SKM-1 treated with dmso at 0.1 percent for 144 hours (cell line): ENCODE data around the gene CGB2.
"Not testable (repeated sequence)": the region's sequence is repeated elsewhere in the genome, so short reads cannot be mapped to it uniquely, and the experiment has no call there.

Source experiments
- DNase-seq: peaks from one replicate; lab custom pipeline; 2025; ENCODE audit not compliant: unreplicated experiment; lab: John Stamatoyannopoulos, UW

The CGB2 gene

GRCh38 chr19:49031642-49032301 is at the start of gene CGB2:
CGB2 (plus strand) TSS chr19:49031890; CDS start chr19:49032096, 206 bp downstream.
- DNase-seq: not testable (repeated sequence)

- no peak for DNase-seq
Measured at GRCh38 chr19:48982280-48982679, 49.4 kb upstream of the CGB2 start.

- DNase-seq: no peak
Measured at GRCh38 chr19:48985711-48986110, 46.0 kb upstream of the CGB2 start.

- no peak for DNase-seq
Measured at GRCh38 chr19:48986211-48986610, 45.5 kb upstream of the CGB2 start.

- no peak for DNase-seq
Measured at GRCh38 chr19:48987323-48987722, 44.4 kb upstream of the CGB2 start.

- DNase-seq: no peak
Measured at GRCh38 chr19:48988286-48988685, 43.4 kb upstream of the CGB2 start.

- no peak for DNase-seq
Measured at GRCh38 chr19:48988860-48989259, 42.8 kb upstream of the CGB2 start.

- no peak for DNase-seq
Measured at GRCh38 chr19:48989701-48990291, 41.9 kb upstream of the CGB2 start.

- DNase-seq: no peak
Measured at GRCh38 chr19:48990400-48990799, 41.3 kb upstream of the CGB2 start.

- DNase-seq: no peak
Measured at GRCh38 chr19:48991011-48991609, 40.6 kb upstream of the CGB2 start.

- DNase-seq: no peak
Measured at GRCh38 chr19:48991873-48992580, 39.7 kb upstream of the CGB2 start.

GRCh38 chr19:48992581-48993174 is 39.0 kb upstream of the CGB2 start:
- no peak for DNase-seq

GRCh38 chr19:48993175-48994034 is 38.3 kb upstream of the CGB2 start, which contains the start of the genes GYS1 and RUVBL2:
GYS1 (minus strand) TSS chr19:48993309; CDS start chr19:48993112, 197 bp downstream.
RUVBL2 (plus strand) TSS chr19:48993887; CDS start chr19:48993912, 25 bp downstream.
- DNase-seq: peak; percentile 95

GRCh38 chr19:48994035-48994386 is 37.7 kb upstream of the CGB2 start:
- DNase-seq: no peak

GRCh38 chr19:48997972-48998371 is 33.7 kb upstream of the CGB2 start:
- DNase-seq: peak; percentile 38

- DNase-seq: no peak
Measured at GRCh38 chr19:48999481-49000325, 32.0 kb upstream of the CGB2 start.

GRCh38 chr19:49004133-49004532 is 27.6 kb upstream of the CGB2 start:
- no peak for DNase-seq

GRCh38 chr19:49004964-49005614 is 26.6 kb upstream of the CGB2 start:
- DNase-seq: no peak

GRCh38 chr19:49006905-49007304 is 24.8 kb upstream of the CGB2 start:
- DNase-seq: no peak
